Hippocampal formation (tissue), 2 donors: ENCODE measurements around the gene CLCA2.

Experiments
- DNase-seq, 2 donors: peaks; one replicate each; lab custom pipeline; 2025; lab: John Stamatoyannopoulos, UW

Gene CLCA2

GRCh38 chr1:86423873-86424272 is at the start of gene CLCA2:
CLCA2 (plus strand) TSS chr1:86424171; CDS start chr1:86424248, 77 bp downstream.
- no peak for DNase-seq

GRCh38 chr1:86375688-86376087 is 48.3 kb upstream of the CLCA2 start:
- no peak for DNase-seq

- DNase-seq = no peak
These were observed 46.6 kb upstream of the CLCA2 start for GRCh38 chr1:86377341-86377740.

- DNase-seq = no peak
These were observed 45.2 kb upstream of the CLCA2 start for GRCh38 chr1:86378813-86379212.

GRCh38 chr1:86380257-86380861 is 43.6 kb upstream of the CLCA2 start:
- DNase-seq = peak in 1 of 2 donors; percentile 60

- DNase-seq = no peak
These were observed 42.7 kb upstream of the CLCA2 start for GRCh38 chr1:86381223-86381622.

- no peak for DNase-seq
These were observed 41.1 kb upstream of the CLCA2 start for GRCh38 chr1:86382878-86383277.

- no peak for DNase-seq
These were observed 35.9 kb upstream of the CLCA2 start for GRCh38 chr1:86387916-86388627.

- no peak for DNase-seq
These were observed 35.2 kb upstream of the CLCA2 start for GRCh38 chr1:86388777-86389176.

GRCh38 chr1:86389307-86389706 is 34.7 kb upstream of the CLCA2 start:
- DNase-seq = no peak

- no peak for DNase-seq
These were observed 29.6 kb upstream of the CLCA2 start for GRCh38 chr1:86394416-86394815.

GRCh38 chr1:86395751-86396497 is 28.0 kb upstream of the CLCA2 start, which contains the start of gene ODF2L:
ODF2L (minus strand) TSS chr1:86396323; CDS start chr1:86387027, 9,296 bp downstream.
- DNase-seq = peak; percentile 85 to 87

GRCh38 chr1:86396498-86396890 is 27.5 kb upstream of the CLCA2 start:
- DNase-seq = peak in 1 of 2 donors; percentile 74

- DNase-seq = no peak
These were observed 14.5 kb upstream of the CLCA2 start for GRCh38 chr1:86409416-86410021.

GRCh38 chr1:86410879-86411278 is 13.1 kb upstream of the CLCA2 start:
- DNase-seq = no peak

GRCh38 chr1:86416343-86416742 is 7.6 kb upstream of the CLCA2 start:
- DNase-seq = no peak

- peak; percentile 12 to 26 for DNase-seq
These were observed 4.6 kb upstream of the CLCA2 start for GRCh38 chr1:86419277-86419903.

- no peak for DNase-seq
These were observed 2.2 kb upstream of the CLCA2 start for GRCh38 chr1:86421601-86422280.

- DNase-seq = no peak
These were observed 498 bp upstream of the CLCA2 start for GRCh38 chr1:86423473-86423872.

- DNase-seq = no peak
These were observed 5.3 kb downstream of the CLCA2 start for GRCh38 chr1:86429122-86429725.

- DNase-seq = no peak
These were observed 5.9 kb downstream of the CLCA2 start for GRCh38 chr1:86429835-86430234.
